ENCODE measurements around the gene TP53RK.

- TF ChIP-seq ATF2 (tag by site-specific recombination; IDR thresholded peaks at IDR 0.05; ENCODE audit: low read depth) (no peak), ZNF274 (IDR thresholded peaks at IDR 0.05; ENCODE audit: low read length) (no peak), ZNF274 (tag by site-specific recombination; IDR thresholded peaks at IDR 0.05; ENCODE audit: borderline replicate concordance) (no peak), KLF10 (tag by site-specific recombination; IDR thresholded peaks at IDR 0.05) (no peak)
These were observed 52.7 kb downstream of the TP53RK start for GRCh38 chr20:46636514-46636913.
